HPDE6-E6E7 (cell line): ENCODE results near the gene TLE2.

Experiments used
- DNase-seq: peaks from one replicate; pipeline ENCODE4 v3.0.0; 2011; ENCODE audit warnings: missing footprints; ENCODE audit errors: extremely low spot score

TLE2 gene

GRCh38 chr19:3029065-3029923, at the start of gene TLE2:
Gene TLE2, minus strand, starts transcription at chr19:3029280. Its CDS starts 376 bp downstream, at chr19:3028904.
- DNase-seq, result no peak

- no peak for DNase-seq
These were observed 46.7 kb upstream of the TLE2 start for GRCh38 chr19:3075605-3076431.

GRCh38 chr19:3073931-3074595, 45.0 kb upstream of the TLE2 start:
- no peak for DNase-seq

GRCh38 chr19:3073159-3073563, 44.1 kb upstream of the TLE2 start:
- DNase-seq, result no peak

- no peak for DNase-seq
These were observed 42.7 kb upstream of the TLE2 start for GRCh38 chr19:3071768-3072167.

GRCh38 chr19:3068071-3068470, 39.0 kb upstream of the TLE2 start:
- no peak for DNase-seq

- no peak for DNase-seq
These were observed 38.5 kb upstream of the TLE2 start for GRCh38 chr19:3067563-3067962.

GRCh38 chr19:3066482-3067049, 37.5 kb upstream of the TLE2 start:
- no peak for DNase-seq

- DNase-seq, result no peak
These were observed 36.7 kb upstream of the TLE2 start for GRCh38 chr19:3065675-3066357.

GRCh38 chr19:3064011-3064330, 34.9 kb upstream of the TLE2 start:
- no peak for DNase-seq

GRCh38 chr19:3062165-3063105, 33.4 kb upstream of the TLE2 start, which contains the start of gene TLE5:
Gene TLE5, minus strand, starts transcription at chr19:3062495. Its CDS starts 295 bp downstream, at chr19:3062200.
- peak; percentile 48 for DNase-seq

- DNase-seq, result no peak
These were observed 32.4 kb upstream of the TLE2 start for GRCh38 chr19:3061182-3062161.

- no peak for DNase-seq
These were observed 31.7 kb upstream of the TLE2 start for GRCh38 chr19:3060857-3061181.

- no peak for DNase-seq
These were observed 30.6 kb upstream of the TLE2 start for GRCh38 chr19:3059653-3060052.

- DNase-seq, result no peak
These were observed 29.8 kb upstream of the TLE2 start for GRCh38 chr19:3058821-3059314.

GRCh38 chr19:3058009-3058820, 29.1 kb upstream of the TLE2 start:
- DNase-seq, result no peak

GRCh38 chr19:3057275-3057714, 28.2 kb upstream of the TLE2 start:
- no peak for DNase-seq
